ENCODE results near the gene D2HGDH. TPM values are rescaled to one million over a fixed set of nuclear protein-coding genes. Genes with fewer than 3 reads are reported as not detected.

Gene D2HGDH
- total RNA-seq, 2 donors from 2014 or later = 24.0 to 25.8 TPM

GRCh38 chr2:241744028-241744754, 9.8 kb downstream of the D2HGDH start:
- H3K4me1 Mint-ChIP-seq (ENCODE audit: low read depth) = peaks cover 20% of the 10 kb centered on the region
- H3K27me3 Mint-ChIP-seq (ENCODE audit: low read depth) = no peaks in the 10 kb centered on the region
- ATAC-seq (replicated peaks in 1 of 2) (no peak), DNase-seq (no peak)
- peaks cover 0 to 2% of the 10 kb centered on the region in 2 donors for H3K9me3 Mint-ChIP-seq
- no peak overlapping the region for H3K27ac Mint-ChIP-seq
- no peak overlapping the region for H3K4me3 Mint-ChIP-seq
- peaks cover 6 to 16% of the 10 kb centered on the region in 2 donors for H3K36me3 Mint-ChIP-seq (ENCODE audit: insufficient read depth in 2 of 2)

GRCh38 chr2:241745276-241745675, 10.8 kb downstream of the D2HGDH start:
- Mint-ChIP-seq H3K4me1 (ENCODE audit: low read depth) (peaks cover 9% of the 10 kb centered on the region), H3K27me3 (ENCODE audit: low read depth) (no peaks in the 10 kb centered on the region), H3K36me3 (ENCODE audit: insufficient read depth in 2 of 2) (peaks cover 8 to 17% of the 10 kb centered on the region in 2 donors), H3K4me3 (no peak overlapping the region), H3K9me3 (peaks cover 0 to 2% of the 10 kb centered on the region in 2 donors), H3K27ac (no peak overlapping the region)
- DNase-seq = no peak
- ATAC-seq (replicated peaks in 1 of 2) = no peak

GRCh38 chr2:241746084-241746483, 11.7 kb downstream of the D2HGDH start:
- DNase-seq (no peak), ATAC-seq (replicated peaks in 1 of 2) (no peak)
- Mint-ChIP-seq H3K4me1 (ENCODE audit: low read depth) (peaks cover 3% of the 10 kb centered on the region), H3K9me3 (peaks cover 0 to 2% of the 10 kb centered on the region in 2 donors), H3K4me3 (no peak overlapping the region), H3K27me3 (ENCODE audit: low read depth) (no peaks in the 10 kb centered on the region), H3K27ac (no peak overlapping the region), H3K36me3 (ENCODE audit: insufficient read depth in 2 of 2) (peaks cover 8 to 18% of the 10 kb centered on the region in 2 donors)

- H3K27me3 Mint-ChIP-seq (ENCODE audit: low read depth) = no peaks in the 10 kb centered on the region
- H3K4me3 Mint-ChIP-seq = no peak overlapping the region
- ATAC-seq (replicated peaks in 1 of 2) (no peak), DNase-seq (no peak)
- peaks cover 8 to 19% of the 10 kb centered on the region in 2 donors for H3K36me3 Mint-ChIP-seq (ENCODE audit: insufficient read depth in 2 of 2)
- H3K27ac Mint-ChIP-seq = no peak overlapping the region
- no peaks in the 10 kb centered on the region for H3K4me1 Mint-ChIP-seq (ENCODE audit: low read depth)
- H3K9me3 Mint-ChIP-seq = peaks cover 0 to 2% of the 10 kb centered on the region in 2 donors
These were observed 14.2 kb downstream of the D2HGDH start for GRCh38 chr2:241748468-241749256.

GRCh38 chr2:241750076-241750840, 15.8 kb downstream of the D2HGDH start:
- H3K27me3 Mint-ChIP-seq (ENCODE audit: low read depth) = no peaks in the 10 kb centered on the region
- no peak overlapping the region for H3K27ac Mint-ChIP-seq
- ATAC-seq (replicated peaks in 1 of 2) = no peak
- no peak overlapping the region for H3K4me3 Mint-ChIP-seq
- DNase-seq = no peak
- H3K36me3 Mint-ChIP-seq (ENCODE audit: insufficient read depth in 2 of 2) = peaks cover 8 to 15% of the 10 kb centered on the region in 2 donors
- no peaks in the 10 kb centered on the region for H3K4me1 Mint-ChIP-seq (ENCODE audit: low read depth)
- peaks cover 0 to 2% of the 10 kb centered on the region in 2 donors for H3K9me3 Mint-ChIP-seq

GRCh38 chr2:241751152-241751551, 16.7 kb downstream of the D2HGDH start:
- H3K9me3 Mint-ChIP-seq = no peaks in the 10 kb centered on the region
- H3K4me3 Mint-ChIP-seq = no peak overlapping the region
- no peak for DNase-seq
- no peak overlapping the region for H3K27ac Mint-ChIP-seq
- H3K36me3 Mint-ChIP-seq (ENCODE audit: insufficient read depth in 2 of 2) = peaks cover 2 to 7% of the 10 kb centered on the region in 2 donors
- no peaks in the 10 kb centered on the region for H3K4me1 Mint-ChIP-seq (ENCODE audit: low read depth)
- ATAC-seq (replicated peaks in 1 of 2) = no peak
- no peaks in the 10 kb centered on the region for H3K27me3 Mint-ChIP-seq (ENCODE audit: low read depth)

- Mint-ChIP-seq H3K36me3 (ENCODE audit: insufficient read depth in 2 of 2) (peaks cover 2 to 6% of the 10 kb centered on the region in 2 donors), H3K4me1 (ENCODE audit: low read depth) (no peaks in the 10 kb centered on the region), H3K27ac (no peak overlapping the region), H3K4me3 (no peak overlapping the region), H3K27me3 (ENCODE audit: low read depth) (no peaks in the 10 kb centered on the region), H3K9me3 (no peaks in the 10 kb centered on the region)
- no peak for DNase-seq
- ATAC-seq (replicated peaks in 1 of 2) = no peak
These were observed 17.3 kb downstream of the D2HGDH start for GRCh38 chr2:241751776-241752175.

GRCh38 chr2:241752253-241752652, 17.8 kb downstream of the D2HGDH start:
- Mint-ChIP-seq H3K36me3 (ENCODE audit: insufficient read depth in 2 of 2) (peaks cover 2 to 4% of the 10 kb centered on the region in 2 donors), H3K4me1 (ENCODE audit: low read depth) (no peaks in the 10 kb centered on the region), H3K9me3 (no peaks in the 10 kb centered on the region), H3K27ac (no peak overlapping the region), H3K27me3 (ENCODE audit: low read depth) (no peaks in the 10 kb centered on the region), H3K4me3 (no peak overlapping the region)
- ATAC-seq (replicated peaks in 1 of 2) (no peak), DNase-seq (no peak)

GRCh38 chr2:241752689-241753276, 18.4 kb downstream of the D2HGDH start:
- peaks cover 2 to 4% of the 10 kb centered on the region in 2 donors for H3K36me3 Mint-ChIP-seq (ENCODE audit: insufficient read depth in 2 of 2)
- ATAC-seq (replicated peaks in 1 of 2) (no peak), DNase-seq (no peak)
- H3K27ac Mint-ChIP-seq = no peak overlapping the region
- no peak overlapping the region for H3K4me3 Mint-ChIP-seq
- no peaks in the 10 kb centered on the region for H3K4me1 Mint-ChIP-seq (ENCODE audit: low read depth)
- no peaks in the 10 kb centered on the region for H3K9me3 Mint-ChIP-seq
- no peaks in the 10 kb centered on the region for H3K27me3 Mint-ChIP-seq (ENCODE audit: low read depth)

- H3K4me3 Mint-ChIP-seq = no peak overlapping the region
- no peaks in the 10 kb centered on the region for H3K4me1 Mint-ChIP-seq (ENCODE audit: low read depth)
- DNase-seq = no peak
- H3K9me3 Mint-ChIP-seq = no peaks in the 10 kb centered on the region
- no peak overlapping the region for H3K27ac Mint-ChIP-seq
- no peak for ATAC-seq (replicated peaks in 1 of 2)
- no peaks in the 10 kb centered on the region for H3K27me3 Mint-ChIP-seq (ENCODE audit: low read depth)
- H3K36me3 Mint-ChIP-seq (ENCODE audit: insufficient read depth in 2 of 2) = peaks cover 2 to 4% of the 10 kb centered on the region in 2 donors
These were observed 19.1 kb downstream of the D2HGDH start for GRCh38 chr2:241753493-241753892.

- no peak overlapping the region for H3K4me3 Mint-ChIP-seq
- no peaks in the 10 kb centered on the region for H3K4me1 Mint-ChIP-seq (ENCODE audit: low read depth)
- H3K36me3 Mint-ChIP-seq (ENCODE audit: insufficient read depth in 2 of 2) = peaks cover 2 to 5% of the 10 kb centered on the region in 2 donors
- DNase-seq = no peak
- no peak for ATAC-seq (replicated peaks in 1 of 2)
- no peak overlapping the region for H3K27ac Mint-ChIP-seq
- no peaks in the 10 kb centered on the region for H3K9me3 Mint-ChIP-seq
- no peaks in the 10 kb centered on the region for H3K27me3 Mint-ChIP-seq (ENCODE audit: low read depth)
These were observed 19.6 kb downstream of the D2HGDH start for GRCh38 chr2:241754042-241754441.

- no peaks in the 10 kb centered on the region for H3K27me3 Mint-ChIP-seq (ENCODE audit: low read depth)
- H3K9me3 Mint-ChIP-seq = no peaks in the 10 kb centered on the region
These were observed 20.7 kb downstream of the D2HGDH start for GRCh38 chr2:241755166-241755565.

More at GRCh38 chr2:241755166-241755565, 20.7 kb downstream of the D2HGDH start:
- H3K36me3 Mint-ChIP-seq (ENCODE audit: insufficient read depth in 2 of 2) = peaks cover 6 to 10% of the 10 kb centered on the region in 2 donors
- ATAC-seq (replicated peaks in 1 of 2) (no peak), DNase-seq (no peak)
- no peak overlapping the region for H3K4me3 Mint-ChIP-seq
- no peak overlapping the region for H3K27ac Mint-ChIP-seq
- peaks cover 7% of the 10 kb centered on the region for H3K4me1 Mint-ChIP-seq (ENCODE audit: low read depth)

Measured in activated T-cell treated with anti-CD3 and anti-CD28 coated beads, Interleukin-2, amount 50 U/mL, for 72 hours (primary cell).